ENCODE data around the gene NRCAM.

NRCAM gene

DNA sequence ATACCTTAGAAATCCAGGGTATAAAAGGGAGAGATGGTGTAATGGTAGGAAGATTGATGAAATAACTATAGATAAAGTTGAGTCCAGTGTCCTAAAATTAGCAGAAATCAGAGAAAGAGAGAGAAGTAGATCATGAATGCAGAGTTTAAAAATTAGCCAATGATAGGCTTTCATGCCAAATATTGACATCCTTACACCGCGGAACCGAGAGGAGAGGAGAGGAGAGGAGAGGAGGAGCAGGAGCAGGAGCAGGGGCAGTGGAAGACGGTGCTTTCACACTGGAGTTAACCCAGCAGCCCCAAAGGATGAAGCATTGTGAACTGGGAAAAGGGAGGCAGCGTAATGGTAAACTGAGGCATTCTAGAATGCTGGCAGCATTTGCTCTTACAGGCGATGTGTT lies 291.9 kb downstream of the NRCAM start:
- H3K4me3 ChIP-seq (ENCODE audit: low read length): no peak overlapping the region
- H4K20me1 ChIP-seq (ENCODE audit: insufficient read depth, low read length): no peaks in the 10 kb centered on the region
- no peak overlapping the region for H3K9ac ChIP-seq (ENCODE audit: low read length)
- H2AFZ ChIP-seq (ENCODE audit: low read depth, low read length): no peak overlapping the region
- H3K27ac ChIP-seq (ENCODE audit: low read length): no peak overlapping the region
- no peaks in the 10 kb centered on the region for H3K4me1 ChIP-seq (ENCODE audit: low read length)
- H3K4me2 ChIP-seq (ENCODE audit: low read length): no peak overlapping the region
- TF ChIP-seq EZH2phosphoT487 (IDR thresholded peaks at IDR 0.05; ENCODE audit: low read depth): no peak
- TF ChIP-seq, protein P1, sequence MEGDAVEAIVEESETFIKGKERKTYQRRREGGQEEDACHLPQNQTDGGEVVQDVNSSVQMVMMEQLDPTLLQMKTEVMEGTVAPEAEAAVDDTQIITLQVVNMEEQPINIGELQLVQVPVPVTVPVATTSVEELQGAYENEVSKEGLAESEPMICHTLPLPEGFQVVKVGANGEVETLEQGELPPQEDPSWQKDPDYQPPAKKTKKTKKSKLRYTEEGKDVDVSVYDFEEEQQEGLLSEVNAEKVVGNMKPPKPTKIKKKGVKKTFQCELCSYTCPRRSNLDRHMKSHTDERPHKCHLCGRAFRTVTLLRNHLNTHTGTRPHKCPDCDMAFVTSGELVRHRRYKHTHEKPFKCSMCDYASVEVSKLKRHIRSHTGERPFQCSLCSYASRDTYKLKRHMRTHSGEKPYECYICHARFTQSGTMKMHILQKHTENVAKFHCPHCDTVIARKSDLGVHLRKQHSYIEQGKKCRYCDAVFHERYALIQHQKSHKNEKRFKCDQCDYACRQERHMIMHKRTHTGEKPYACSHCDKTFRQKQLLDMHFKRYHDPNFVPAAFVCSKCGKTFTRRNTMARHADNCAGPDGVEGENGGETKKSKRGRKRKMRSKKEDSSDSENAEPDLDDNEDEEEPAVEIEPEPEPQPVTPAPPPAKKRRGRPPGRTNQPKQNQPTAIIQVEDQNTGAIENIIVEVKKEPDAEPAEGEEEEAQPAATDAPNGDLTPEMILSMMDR (IDR thresholded peaks at IDR 0.05; ENCODE audit: low read depth, low read length): no peak
- peaks cover 10% of the 10 kb centered on the region for H3K36me3 ChIP-seq (replicated peaks; ENCODE audit: low read depth, low read length)
- H3K27me3 ChIP-seq (ENCODE audit: low read depth, low read length): no peaks in the 10 kb centered on the region
- H3K79me2 ChIP-seq (ENCODE audit: low read length): no peaks in the 10 kb centered on the region
- no peaks in the 10 kb centered on the region for H3K9me3 ChIP-seq (ENCODE audit: insufficient read depth, low read length)

DNA sequence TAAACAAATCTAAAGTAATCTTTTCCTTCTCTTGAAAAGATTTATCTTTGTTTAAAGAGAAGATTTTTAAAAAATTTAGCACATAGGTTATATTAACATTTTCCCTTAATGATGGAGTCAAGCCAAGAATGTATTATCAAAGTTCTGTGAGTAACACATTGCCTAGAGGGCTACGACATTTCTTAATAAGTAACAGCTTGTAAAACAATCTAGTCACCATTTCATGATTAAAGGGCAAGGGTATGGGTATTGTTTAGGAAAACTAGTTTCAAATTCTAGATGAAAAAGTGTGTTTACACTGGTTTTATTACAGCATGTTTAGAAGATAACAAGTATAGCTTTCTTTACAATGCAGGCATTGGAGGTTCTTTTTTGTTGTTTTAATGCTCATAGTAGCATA lies 297.5 kb downstream of the NRCAM start:
- H3K36me3 ChIP-seq (replicated peaks; ENCODE audit: low read depth, low read length): peaks cover 27% of the 10 kb centered on the region
- no peaks in the 10 kb centered on the region for H3K79me2 ChIP-seq (ENCODE audit: low read length)
- no peaks in the 10 kb centered on the region for H3K27me3 ChIP-seq (ENCODE audit: low read depth, low read length)
- TF ChIP-seq, protein P1 (IDR thresholded peaks at IDR 0.05; ENCODE audit: low read depth, low read length): no peak
- no peak for TF ChIP-seq EZH2phosphoT487 (IDR thresholded peaks at IDR 0.05; ENCODE audit: low read depth)
- H3K4me2 ChIP-seq (ENCODE audit: low read length): no peak overlapping the region
- peaks cover 4% of the 10 kb centered on the region; the same call in 1 of the 2 replicates for H3K4me1 ChIP-seq (ENCODE audit: low read length)
- no peak overlapping the region for H3K4me3 ChIP-seq (ENCODE audit: low read length)
- H2AFZ ChIP-seq (ENCODE audit: low read depth, low read length): no peak overlapping the region
- H3K27ac ChIP-seq (ENCODE audit: low read length): no peak overlapping the region
- H3K9ac ChIP-seq (ENCODE audit: low read length): no peak overlapping the region
- H4K20me1 ChIP-seq (ENCODE audit: insufficient read depth, low read length): no peaks in the 10 kb centered on the region
- no peaks in the 10 kb centered on the region for H3K9me3 ChIP-seq (ENCODE audit: insufficient read depth, low read length)

DNA sequence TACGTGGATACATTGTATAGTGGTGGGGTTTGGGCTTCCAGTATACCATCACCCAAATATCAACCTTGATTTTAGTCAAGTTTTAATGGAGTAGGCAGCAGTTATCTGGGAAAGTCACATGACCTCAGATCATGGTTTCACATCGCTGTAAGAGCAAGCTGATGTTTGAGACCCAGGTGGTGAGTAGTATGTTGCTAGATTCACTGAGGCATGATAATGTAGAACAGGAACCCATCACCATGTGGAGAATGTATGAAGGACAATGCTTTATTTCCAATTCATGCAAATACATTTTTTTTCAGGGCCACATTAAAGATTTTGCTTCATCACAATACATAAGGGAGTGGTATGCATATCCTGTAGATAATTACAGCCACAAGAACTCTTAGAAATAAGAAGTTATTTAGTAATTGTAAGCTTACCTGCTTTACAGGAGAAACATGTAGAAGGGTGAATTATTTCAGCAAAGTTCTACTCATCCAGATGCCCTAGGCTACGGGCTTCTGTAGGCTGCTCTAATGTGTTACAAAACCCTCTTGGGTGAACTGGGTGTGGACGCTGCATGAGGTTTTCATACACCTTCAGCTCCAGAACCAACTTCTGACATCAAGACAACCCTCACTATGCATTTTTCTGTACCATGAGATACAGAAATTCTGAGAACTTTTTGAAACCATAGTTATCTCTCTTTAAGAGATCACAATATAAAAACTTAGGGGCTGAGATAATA lies 298.5 kb downstream of the NRCAM start:
- Histone ChIP-seq H4K20me1 (ENCODE audit: insufficient read depth, low read length) (no peaks in the 10 kb centered on the region), H3K27me3 (ENCODE audit: low read depth, low read length) (no peaks in the 10 kb centered on the region), H3K4me3 (ENCODE audit: low read length) (no peak overlapping the region), H3K27ac (ENCODE audit: low read length) (no peak overlapping the region), H2AFZ (ENCODE audit: low read depth, low read length) (no peak overlapping the region), H3K79me2 (ENCODE audit: low read length) (no peaks in the 10 kb centered on the region), H3K36me3 (replicated peaks; ENCODE audit: low read depth, low read length) (peaks cover 27% of the 10 kb centered on the region), H3K4me1 (ENCODE audit: low read length) (peaks cover 4% of the 10 kb centered on the region; the same call in 1 of the 2 replicates), H3K4me2 (ENCODE audit: low read length) (no peak overlapping the region), H3K9me3 (ENCODE audit: insufficient read depth, low read length) (no peaks in the 10 kb centered on the region), H3K9ac (ENCODE audit: low read length) (no peak overlapping the region)
- TF ChIP-seq, protein P1 (IDR thresholded peaks at IDR 0.05; ENCODE audit: low read depth, low read length): no peak
- TF ChIP-seq EZH2phosphoT487 (IDR thresholded peaks at IDR 0.05; ENCODE audit: low read depth): no peak

DNA sequence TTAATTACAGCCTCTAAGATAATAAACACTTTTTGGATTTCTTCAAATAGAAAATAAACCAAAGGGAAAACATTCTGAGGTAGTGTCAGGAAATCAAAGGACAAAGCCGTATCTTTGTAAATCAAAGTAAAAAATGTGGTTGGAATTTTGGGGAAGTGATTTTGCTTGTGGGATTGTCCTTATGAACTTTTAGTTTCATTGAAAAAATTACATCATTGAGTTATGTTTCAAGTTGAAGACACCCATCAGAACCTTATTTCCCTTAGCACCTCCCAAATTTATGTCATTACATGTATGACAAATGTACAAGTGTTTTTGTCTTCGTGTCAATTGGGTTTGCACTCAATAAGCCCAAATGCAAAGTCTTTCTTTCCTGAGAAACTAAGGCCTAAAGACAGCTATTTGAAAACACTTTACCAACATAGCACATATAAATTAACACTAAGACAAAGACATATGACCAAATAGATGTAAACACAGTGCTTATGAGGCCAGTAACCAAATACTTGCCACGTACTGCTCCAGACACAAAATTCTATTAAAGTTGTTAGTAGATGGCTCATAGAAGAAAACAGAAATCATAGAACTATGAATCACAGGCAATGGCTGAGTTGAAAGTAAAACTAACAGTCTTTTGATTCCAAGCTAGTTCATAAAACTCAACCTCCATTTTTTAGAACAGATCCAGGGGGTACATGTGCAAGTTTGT lies 299.2 kb downstream of the NRCAM start:
- no peaks in the 10 kb centered on the region for H3K79me2 ChIP-seq (ENCODE audit: low read length)
- H3K4me2 ChIP-seq (ENCODE audit: low read length): no peak overlapping the region
- no peak overlapping the region for H3K4me3 ChIP-seq (ENCODE audit: low read length)
- no peak for TF ChIP-seq EZH2phosphoT487 (IDR thresholded peaks at IDR 0.05; ENCODE audit: low read depth)
- TF ChIP-seq, protein P1 (IDR thresholded peaks at IDR 0.05; ENCODE audit: low read depth, low read length): no peak
- H3K36me3 ChIP-seq (replicated peaks; ENCODE audit: low read depth, low read length): peaks cover 27% of the 10 kb centered on the region
- peaks cover 4% of the 10 kb centered on the region; the same call in 1 of the 2 replicates for H3K4me1 ChIP-seq (ENCODE audit: low read length)
- H3K27ac ChIP-seq (ENCODE audit: low read length): no peak overlapping the region
- no peaks in the 10 kb centered on the region for H4K20me1 ChIP-seq (ENCODE audit: insufficient read depth, low read length)
- H2AFZ ChIP-seq (ENCODE audit: low read depth, low read length): no peak overlapping the region
- H3K9me3 ChIP-seq (ENCODE audit: insufficient read depth, low read length): no peaks in the 10 kb centered on the region
- H3K9ac ChIP-seq (ENCODE audit: low read length): no peak overlapping the region
- H3K27me3 ChIP-seq (ENCODE audit: low read depth, low read length): no peaks in the 10 kb centered on the region

All from OCI-LY3 (cell line).